H1 (cell line): Measurements from ENCODE around the gene TLE2. TPM values are rescaled to one million over a fixed set of nuclear protein-coding genes. Genes with fewer than 3 reads are reported as not detected.

Source experiments
- CTCF ChIA-PET: fragments of 300-600 bp; sonication (Branson Sonifier 250); formaldehyde crosslinking; loops from one replicate; lab custom pipeline; 2021; ENCODE audit not compliant: partially characterized antibody; lab: Charles Lee
- POLR2A ChIA-PET: fragments of 300-600 bp; sonication (Branson Sonifier 250); formaldehyde crosslinking; loops from one replicate; lab custom pipeline; 2021; ENCODE audit warnings: inconsistent platforms; ENCODE audit not compliant: partially characterized antibody; lab: Charles Lee
- DNase-seq, 2 experiments: peaks; one replicate each; pipeline versions ENCODE4 v3.0.0 to v3.0.0-alpha.2; 2010 to 2022; ENCODE audit warnings: low spot score in 2 of 2, low read depth in 1 of 2, mixed read lengths in 1 of 2
- FAIRE-seq: peaks from 2 replicates; lab custom pipeline; 2011; peaks lifted over from hg19 to GRCh38; lab: Jason Lieb, UNC
- H2AFZ ChIP-seq: 2 replicates; pipeline ENCODE4 v1.8.1; 2012; ENCODE audit warnings: low read length, inconsistent platforms
- H2AK5ac ChIP-seq: 2 replicates; pipeline ENCODE4 v1.6.1; 2013; ENCODE audit warnings: low read depth, low read length
- H2BK120ac ChIP-seq: replicated peaks from 2 replicates; pipeline ENCODE3; 2013; ENCODE audit warnings: low read depth, low read length, inconsistent platforms
- H2BK12ac ChIP-seq: 2 replicates; pipeline ENCODE4 v1.6.1; 2013; ENCODE audit warnings: low read depth, low read length
- H2BK15ac ChIP-seq: 2 replicates; pipeline ENCODE4 v1.6.1; 2013; ENCODE audit warnings: low read length
- H2BK20ac ChIP-seq: 2 replicates; pipeline ENCODE4 v1.6.1; 2013; ENCODE audit warnings: low read length
- H2BK5ac ChIP-seq: 2 replicates; pipeline ENCODE4 v1.6.1; 2013; ENCODE audit warnings: low read depth, low read length
- H3K14ac ChIP-seq: 2 replicates; pipeline ENCODE4 v1.6.1; 2013; ENCODE audit warnings: inconsistent platforms; ENCODE audit not compliant: insufficient read length
- H3K18ac ChIP-seq: 2 replicates; pipeline ENCODE4 v1.6.1; 2013; ENCODE audit warnings: low read length; ENCODE audit errors: extremely low read depth
- H3K23ac ChIP-seq: 2 replicates; pipeline ENCODE4 v1.6.1; 2013; ENCODE audit warnings: inconsistent platforms; ENCODE audit not compliant: insufficient read length
- H3K23me2 ChIP-seq: 2 replicates; pipeline ENCODE4 v1.6.1; 2013; ENCODE audit warnings: low read depth, low read length
- H3K27ac ChIP-seq: 2 replicates; pipeline ENCODE4 v1.6.1; 2011; ENCODE audit warnings: low read depth, low read length, inconsistent platforms
- H3K27me3 ChIP-seq, 4 experiments: replicated peaks in 1 of 4; 1 replicate in 1 of 4; 2 replicates in 3 of 4; pipeline versions ENCODE4 v1.6.1 to v1.8.1; 2011 to 2013; ENCODE audit warnings: low read length in 3 of 4, mild to moderate bottlenecking in 3 of 4, inconsistent platforms in 2 of 4, mixed read lengths in 2 of 4, moderate library complexity in 1 of 4; ENCODE audit not compliant: control insufficient read depth in 3 of 4, insufficient read depth in 3 of 4; ENCODE audit errors: extremely low read depth in 1 of 4
- H3K36me3 ChIP-seq, 4 experiments: 2 replicates each; pipeline versions ENCODE4 v1.6.1 to v1.8.1; 2011 to 2013; ENCODE audit warnings: mild to moderate bottlenecking in 4 of 4, low read length in 3 of 4, moderate library complexity in 2 of 4, control low read depth in 1 of 4, inconsistent platforms in 1 of 4; ENCODE audit not compliant: insufficient read depth in 4 of 4, control insufficient read depth in 2 of 4
- H3K4ac ChIP-seq: replicated peaks from 2 replicates; pipeline ENCODE3; 2013; ENCODE audit warnings: low read length, low read depth, mixed read lengths, inconsistent platforms; ENCODE audit not compliant: insufficient read length
- H3K4me1 ChIP-seq, 4 experiments: replicated peaks in 1 of 4; 1 replicate in 1 of 4; 2 replicates in 3 of 4; pipeline versions ENCODE4 v1.6.1 to v1.8.1; 2011 to 2013; ENCODE audit warnings: low read length in 3 of 4, inconsistent platforms in 2 of 4, mixed read lengths in 1 of 4; ENCODE audit not compliant: insufficient read depth in 4 of 4, control insufficient read depth in 3 of 4
- H3K4me2 ChIP-seq, 2 experiments: 2 replicates each; pipeline versions ENCODE4 v1.6.1 to v1.8.1; 2011 to 2013; ENCODE audit warnings: low read depth in 2 of 2, low read length in 2 of 2, control low read depth in 1 of 2, inconsistent platforms in 1 of 2, mild to moderate bottlenecking in 1 of 2; ENCODE audit not compliant: insufficient read depth in 1 of 2
- H3K4me3 ChIP-seq, 4 experiments: fragments of 200-600, 300-600 bp in 1 of 4; sonication (generic), shearing (Covaris generic), sonication (Bioruptor Twin) in 1 of 4; 2 replicates each; pipeline versions ENCODE4 v1.5.1 to v1.8.1; 2011 to 2016; ENCODE audit warnings: low read length in 4 of 4, low read depth in 3 of 4, control low read depth in 2 of 4, inconsistent platforms in 2 of 4, mild to moderate bottlenecking in 2 of 4, mixed read lengths in 1 of 4, moderate library complexity in 1 of 4; ENCODE audit not compliant: insufficient read depth in 2 of 4; ENCODE audit errors: extremely low read depth in 1 of 4
- H3K56ac ChIP-seq: replicated peaks from 2 replicates; pipeline ENCODE3; 2013; ENCODE audit warnings: low read depth, mild to moderate bottlenecking, mixed read lengths, low read length, inconsistent platforms; ENCODE audit not compliant: insufficient read length
- H3K79me1 ChIP-seq: 2 replicates; pipeline ENCODE4 v1.6.1; 2013; ENCODE audit warnings: low read depth, low read length, control low read depth
- H3K79me2 ChIP-seq, 2 experiments: 2 replicates each; pipeline versions ENCODE4 v1.6.1 to v1.8.1; 2012 to 2013; ENCODE audit warnings: low read length in 2 of 2, mild to moderate bottlenecking in 2 of 2, inconsistent platforms in 1 of 2; ENCODE audit not compliant: insufficient read depth in 2 of 2, control insufficient read depth in 1 of 2
- H3K9ac ChIP-seq, 4 experiments: replicated peaks in 1 of 4; 1 replicate in 1 of 4; 2 replicates in 3 of 4; pipeline versions ENCODE4 v1.6.1 to v1.8.1; 2011 to 2013; ENCODE audit warnings: low read depth in 3 of 4, low read length in 3 of 4, control low read depth in 2 of 4, mild to moderate bottlenecking in 2 of 4, moderate library complexity in 2 of 4, inconsistent platforms in 1 of 4; ENCODE audit errors: extremely low read depth in 1 of 4
- H3K9me3 ChIP-seq, 2 experiments: 2 replicates each; pipeline versions ENCODE4 v1.6.1 to v1.8.1; 2012 to 2013; ENCODE audit warnings: mild to moderate bottlenecking in 2 of 2, moderate library complexity in 2 of 2, control low read depth in 1 of 2, inconsistent platforms in 1 of 2, low read depth in 1 of 2, low read length in 1 of 2, mixed read lengths in 1 of 2; ENCODE audit not compliant: insufficient read depth in 2 of 2
- H4K20me1 ChIP-seq, 2 experiments: replicated peaks in 1 of 2; 2 replicates each; pipeline versions ENCODE3 to v1.8.1; 2011 to 2013; ENCODE audit warnings: inconsistent platforms in 2 of 2, low read length in 2 of 2, mild to moderate bottlenecking in 1 of 2; ENCODE audit not compliant: insufficient read depth in 2 of 2, control insufficient read depth in 1 of 2
- H4K5ac ChIP-seq: 2 replicates; pipeline ENCODE4 v1.6.1; 2013; ENCODE audit warnings: low read length, low read depth, mixed read lengths, inconsistent platforms; ENCODE audit not compliant: insufficient read length
- H4K8ac ChIP-seq: 2 replicates; pipeline ENCODE4 v1.8.0; 2013; ENCODE audit warnings: mild to moderate bottlenecking, moderate library complexity, low read length, inconsistent platforms; ENCODE audit not compliant: insufficient read depth; ENCODE audit errors: extremely low read depth
- H4K91ac ChIP-seq: replicated peaks from 2 replicates; pipeline ENCODE3; 2013; ENCODE audit warnings: low read length, mixed read lengths, inconsistent platforms; ENCODE audit not compliant: insufficient read length
- BCL11A ChIP-seq, 2 experiments: IDR thresholded peaks; one replicate each; pipeline ENCODE4 v1.6.1; 2011; ENCODE audit warnings: low read depth in 2 of 2, low read length in 2 of 2, mild to moderate bottlenecking in 2 of 2
- BRCA1 ChIP-seq: IDR thresholded peaks from 2 replicates; pipeline ENCODE4 v1.6.1; 2012; ENCODE audit warnings: low read depth, low read length, improper control_type of control experiment
- CBX8 ChIP-seq: fragments of 300-800, 300-1000 bp; sonication (generic); IDR thresholded peaks from 2 replicates; pipeline ENCODE4 v1.7.1; 2016; ENCODE audit warnings: low read depth, low read length, borderline replicate concordance
- HDAC2 ChIP-seq, 2 experiments: fragments of 300-600 bp in 1 of 2; sonication (generic) in 1 of 2; IDR thresholded peaks; 2 replicates each; pipeline ENCODE4 v1.6.1; 2011 to 2012; ENCODE audit warnings: low read depth in 2 of 2, low read length in 2 of 2, mild to moderate bottlenecking in 2 of 2, moderate library complexity in 2 of 2, borderline replicate concordance in 1 of 2, inconsistent platforms in 1 of 2
- HDAC6 ChIP-seq: IDR thresholded peaks from one replicate; pipeline ENCODE4 v1.7.1; 2012; ENCODE audit warnings: low read depth, mild to moderate bottlenecking, inconsistent platforms, low read length, moderate library complexity
- KDM4A ChIP-seq: IDR thresholded peaks from one replicate; pipeline ENCODE4 v1.7.1; 2012; ENCODE audit warnings: low read depth, mild to moderate bottlenecking, moderate library complexity, low read length, inconsistent platforms; ENCODE audit not compliant: severe bottlenecking
- MAFK ChIP-seq: IDR thresholded peaks from 2 replicates; pipeline ENCODE4 v1.6.1; 2012; ENCODE audit warnings: low read depth, mild to moderate bottlenecking, improper control_type of control experiment, low read length
- RFX5 ChIP-seq: IDR thresholded peaks from 2 replicates; pipeline ENCODE4 v1.6.1; 2011; ENCODE audit warnings: low read depth, low read length, improper control_type of control experiment, borderline replicate concordance
- RXRA ChIP-seq: IDR thresholded peaks from 2 replicates; pipeline ENCODE4 v1.6.1; 2011; ENCODE audit warnings: low read depth, mild to moderate bottlenecking, low read length, moderate library complexity; ENCODE audit not compliant: insufficient read depth
- SP1 ChIP-seq: IDR thresholded peaks from 2 replicates; pipeline ENCODE4 v1.6.1; 2011; ENCODE audit warnings: low read depth, low read length
- SP4 ChIP-seq: IDR thresholded peaks from 2 replicates; pipeline ENCODE4 v1.6.1; 2012; ENCODE audit warnings: low read length, inconsistent platforms
- TAF1 ChIP-seq: IDR thresholded peaks from 2 replicates; pipeline ENCODE4 v1.6.1; 2011; ENCODE audit warnings: mild to moderate bottlenecking, low read depth, low read length
- YY1 ChIP-seq: IDR thresholded peaks from 2 replicates; pipeline ENCODE4 v1.6.1; 2011; ENCODE audit warnings: low read depth, mild to moderate bottlenecking, low read length
- WGBS, 2 experiments: shearing (Covaris generic) in 1 of 2; methylation state at CpG; one replicate each; pipeline versions ENCODE4 v1.1.6 to v1.1.7; 2013 to 2015; ENCODE audit warnings: low lambda C conversion rate in 2 of 2, mixed read lengths in 2 of 2, inconsistent platforms in 1 of 2, low coverage in 1 of 2, missing lambda C conversion rate in 1 of 2; ENCODE audit not compliant: insufficient replicate concordance in 2 of 2, insufficient coverage in 1 of 2, insufficient read length in 1 of 2; ENCODE audit errors: extremely low coverage in 1 of 2, missing lambda C conversion rate in 1 of 2; 5-methylcytosine and 5-hydroxymethylcytosine counted together
- polyA plus RNA-seq, 7 experiments: library from polyadenylated mRNA; depleted of rRNA in 3 of 7; stranded (reverse) in 5 of 7; unstranded in 2 of 7; fragments of >200 nt in 5 of 7; fragments of 200-250 nt in 2 of 7; gene quantifications; 1 replicate in 5 of 7; 2 replicates in 1 of 7; 4 replicates in 1 of 7; pipeline versions ENCODE4 v1.2.1 to v1.2.3, GENCODE V29; 2011 to 2013; ENCODE audit warnings: missing spikeins in 2 of 7, mixed read lengths in 2 of 7
- total RNA-seq: library from RNA; stranded (reverse); fragmentation: NEBNext Ultra II Directional; extraction: Animal tissue kit (Norgen Biotek cat#: 25700); gene quantifications from 2 replicates; pipeline ENCODE4 v1.2.1, GENCODE V29; 2021
- TF ChIP-seq, protein P1 (sequence below): IDR thresholded peaks from 2 replicates; pipeline ENCODE4 v1.6.1; 2011; ENCODE audit warnings: low read length, improper control_type of control experiment

Gene TLE2
- total and polyA plus RNA-seq, 2 of the 8 experiments (the other 6 are each of a cell fraction or from before 2014, with no cell fraction given): 8.0 to 11.5 TPM

DNA sequence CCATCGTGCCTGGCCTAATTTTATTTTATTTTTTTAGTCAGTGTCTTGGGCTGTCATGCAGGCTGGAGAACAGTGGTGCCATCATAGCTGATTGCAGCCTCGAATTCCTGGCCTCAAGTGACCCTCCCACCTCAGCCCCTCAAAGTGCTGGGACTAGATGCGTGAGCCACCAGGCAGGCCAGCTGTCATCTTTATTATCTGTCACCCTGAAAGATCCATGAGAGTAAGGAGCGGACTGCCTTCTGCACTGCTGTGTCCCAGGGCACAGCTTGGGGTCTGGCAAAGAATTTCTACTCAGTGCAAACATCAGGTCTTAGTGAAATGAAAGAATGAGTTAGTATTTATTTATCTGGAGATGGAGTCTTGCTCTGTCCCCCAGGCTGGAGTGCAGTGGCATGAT, 42.7 kb upstream of the TLE2 start:
- H2AK5ac ChIP-seq: no peak overlapping the region
- H3K36me3 ChIP-seq: no peaks in the 10 kb centered on the region
- H3K23me2 ChIP-seq: no peaks in the 10 kb centered on the region
- H3K4ac ChIP-seq: no peak overlapping the region
- no peak for DNase-seq
- no peak overlapping the region for H2BK120ac ChIP-seq
- H3K4me2 ChIP-seq: no peak overlapping the region
- H2BK20ac ChIP-seq: no peak overlapping the region
- no peak overlapping the region for H3K56ac ChIP-seq
- no peak overlapping the region for H3K18ac ChIP-seq
- no peaks in the 10 kb centered on the region for H3K79me2 ChIP-seq
- H3K9ac ChIP-seq: no peak overlapping the region
- 71% methylated on average over 4 of the region's 4 CpGs; no CpG with 5 or more reads in 1 of the 2 experiments for WGBS, 2 experiments
- no peak overlapping the region for H3K4me3 ChIP-seq
- ChIA-PET POLR2A (interaction anchor here (1.0 to 1.2 kb wide), 2 partner anchors 11 to 24 kb away, joined by 3 read pairs; no protein-coding TSS in a partner anchor), CTCF (interaction anchor here (18.9 kb wide), 1 partner anchor 32 kb away, joined by 339 read pairs; the partner anchor contains the start of gene GNA11)
- H3K27me3 ChIP-seq: peaks cover 0 to 4% (median 1%) of the 10 kb centered on the region in 4 experiments; a peak in 1 of 7 replicates
- H2BK15ac ChIP-seq: no peak overlapping the region
- no peaks in the 10 kb centered on the region for H3K9me3 ChIP-seq
- no peak overlapping the region for H4K5ac ChIP-seq
- no peak overlapping the region for H2AFZ ChIP-seq
- no peak for FAIRE-seq
- peaks cover 0 to 4% (median 0%) of the 10 kb centered on the region in 4 experiments; a peak in 1 of 7 replicates for H3K4me1 ChIP-seq
- H4K8ac ChIP-seq: no peak overlapping the region
- no peak overlapping the region for H3K14ac ChIP-seq
- no peak overlapping the region for H2BK12ac ChIP-seq
- no peak overlapping the region for H3K23ac ChIP-seq
- no peaks in the 10 kb centered on the region for H4K20me1 ChIP-seq
- H3K27ac ChIP-seq: no peak overlapping the region
- H2BK5ac ChIP-seq: no peak overlapping the region
- no peaks in the 10 kb centered on the region for H3K79me1 ChIP-seq
- no peak overlapping the region for H4K91ac ChIP-seq
- TF ChIP-seq BRCA1: no peak
- TF ChIP-seq TAF1: no peak
- no peak for TF ChIP-seq MAFK
- TF ChIP-seq YY1: no peak
- TF ChIP-seq, protein P1, sequence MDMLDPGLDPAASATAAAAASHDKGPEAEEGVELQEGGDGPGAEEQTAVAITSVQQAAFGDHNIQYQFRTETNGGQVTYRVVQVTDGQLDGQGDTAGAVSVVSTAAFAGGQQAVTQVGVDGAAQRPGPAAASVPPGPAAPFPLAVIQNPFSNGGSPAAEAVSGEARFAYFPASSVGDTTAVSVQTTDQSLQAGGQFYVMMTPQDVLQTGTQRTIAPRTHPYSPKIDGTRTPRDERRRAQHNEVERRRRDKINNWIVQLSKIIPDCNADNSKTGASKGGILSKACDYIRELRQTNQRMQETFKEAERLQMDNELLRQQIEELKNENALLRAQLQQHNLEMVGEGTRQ: no peak
- no peak for TF ChIP-seq BCL11A (IDR thresholded peaks at IDR 0.05; ENCODE audit: low read depth in 2 of 2, low read length in 2 of 2)
- TF ChIP-seq SP4: no peak
- TF ChIP-seq KDM4A: no peak
- no peak for TF ChIP-seq HDAC6
- TF ChIP-seq RXRA: no peak
- no peak for TF ChIP-seq RFX5
- no peak for TF ChIP-seq HDAC2 (IDR thresholded peaks at IDR 0.05; ENCODE audit: borderline replicate concordance in 1 of 2, low read depth in 2 of 2, low read length in 2 of 2)
- no peak for TF ChIP-seq CBX8
- no peak for TF ChIP-seq SP1
